HCT116 (cell line): ENCODE results near the gene ASAP3. TPM values are rescaled to one million over a fixed set of nuclear protein-coding genes. Genes with fewer than 3 reads are reported as not detected.

Source experiments
- ATAC-seq: fragments of 200-7000 bp; cut with Tn5 transposase; 2 replicates; pipeline ENCODE4 v1.9.1; 2020; ENCODE audit warnings: mild to moderate bottlenecking, moderate library complexity
- BruUV-seq: library from RNA; stranded (reverse); fragments of 400-500 nt; replicated peaks from 2 replicates; lab custom pipeline; 2021; lab: Mats Ljungman, UMichigan
- CTCF ChIA-PET: fragments of 300-600 bp; sonication (Branson Sonifier 250); formaldehyde crosslinking; loops from one replicate; lab custom pipeline; 2021; ENCODE audit warnings: antibody characterized with exemption; lab: Charles Lee
- POLR2A ChIA-PET: fragments of 300-600, 350-600 bp; sonication (Branson Sonifier 250); formaldehyde crosslinking; loops from one replicate; lab custom pipeline; 2021; ENCODE audit warnings: antibody characterized with exemption; lab: Charles Lee
- RAD21 ChIA-PET, 2 experiments: fragments of 300-600 bp; sonication (Branson Sonifier 250); formaldehyde crosslinking; loops; one replicate each; lab custom pipeline; 2023; ENCODE audit warnings: low total read pairs in 2 of 2; ENCODE audit not compliant: uncharacterized antibody in 2 of 2, unreplicated experiment in 2 of 2, low non-redundant PET in 1 of 2; lab: Charles Lee
- DNase-seq: peaks from one replicate; pipeline ENCODE4 v3.0.0-alpha.2; 2010; ENCODE audit warnings: low read depth, low spot score
- H2AFZ ChIP-seq: fragments of 200-600 bp; shearing (Covaris generic), sonication (generic); 2 replicates; pipeline ENCODE4 v1.6.1; 2017; ENCODE audit warnings: low read depth, mixed run types, mixed read lengths, antibody characterized with exemption, low read length; ENCODE audit not compliant: poor library complexity, severe bottlenecking
- H3K27ac ChIP-seq: 2 replicates; pipeline ENCODE4 v1.5.1; 2012; ENCODE audit warnings: low read depth, low read length
- H3K27me3 ChIP-seq: fragments of 200-600 bp; sonication (generic); 2 replicates; pipeline ENCODE4 v1.6.1; 2016; ENCODE audit warnings: mixed run types, low read length, mixed read lengths; ENCODE audit not compliant: insufficient read depth
- H3K36me3 ChIP-seq, 2 experiments: fragments of 200-500 bp in 1 of 2; fragments of 200-600 bp in 1 of 2; sonication (Bioruptor generic) in 1 of 2; sonication (generic) in 1 of 2; 2 replicates each; pipeline versions ENCODE4 v1.5.1 to v1.6.1; 2014 to 2016; ENCODE audit warnings: low read length in 2 of 2, inconsistent platforms in 1 of 2, mixed read lengths in 1 of 2, mixed run types in 1 of 2; ENCODE audit not compliant: insufficient read depth in 2 of 2, control insufficient read depth in 1 of 2
- H3K4me1 ChIP-seq, 2 experiments: fragments of 200-600 bp in 1 of 2; sonication (generic) in 1 of 2; 2 replicates each; pipeline versions ENCODE4 v1.5.1 to v1.6.1; 2012 to 2017; ENCODE audit warnings: low read length in 2 of 2, inconsistent platforms in 1 of 2, mild to moderate bottlenecking in 1 of 2, mixed read lengths in 1 of 2, mixed run types in 1 of 2, moderate library complexity in 1 of 2; ENCODE audit not compliant: insufficient read depth in 2 of 2, control insufficient read depth in 1 of 2
- H3K4me2 ChIP-seq: fragments of 200-600 bp; sonication (generic); 2 replicates; pipeline ENCODE4 v1.6.1; 2017; ENCODE audit warnings: mixed run types, low read length, mixed read lengths
- H3K4me3 ChIP-seq, 2 experiments: fragments of 200-600 bp in 1 of 2; sonication (generic) in 1 of 2; replicated peaks in 1 of 2; 2 replicates each; pipeline ENCODE4 v1.5.1; 2011 to 2016; ENCODE audit warnings: low read length in 2 of 2, control low read depth in 1 of 2, low read depth in 1 of 2, mild to moderate bottlenecking in 1 of 2, mixed read lengths in 1 of 2, mixed run types in 1 of 2
- H3K79me2 ChIP-seq: fragments of 200-600 bp; sonication (generic); 2 replicates; pipeline ENCODE4 v1.6.1; 2017; ENCODE audit warnings: mild to moderate bottlenecking, mixed run types, low read length, moderate library complexity, mixed read lengths; ENCODE audit not compliant: insufficient read depth
- H3K9ac ChIP-seq: fragments of 200-600 bp; sonication (generic); 2 replicates; pipeline ENCODE4 v1.6.1; 2016; ENCODE audit warnings: low read length, mixed read lengths
- H3K9me2 ChIP-seq: fragments of 200-600 bp; sonication (generic), shearing (Covaris generic); 2 replicates; pipeline ENCODE4 v1.6.1; 2017; ENCODE audit warnings: mixed run types, mild to moderate bottlenecking, moderate library complexity; ENCODE audit not compliant: insufficient read depth
- H3K9me3 ChIP-seq, 2 experiments: fragments of 200-500 bp in 1 of 2; fragments of 200-600 bp in 1 of 2; sonication (Bioruptor generic) in 1 of 2; sonication (generic) in 1 of 2; 2 replicates each; pipeline ENCODE4 v1.6.1; 2014 to 2017; ENCODE audit warnings: low read length in 2 of 2, mixed read lengths in 2 of 2, inconsistent platforms in 1 of 2, low read depth in 1 of 2, mild to moderate bottlenecking in 1 of 2, mixed run types in 1 of 2, moderate library complexity in 1 of 2; ENCODE audit not compliant: control insufficient read depth in 1 of 2, insufficient read depth in 1 of 2
- H4K20me1 ChIP-seq: fragments of 200-600 bp; sonication (generic), shearing (Covaris generic); 2 replicates; pipeline ENCODE4 v1.6.1; 2017; ENCODE audit warnings: mixed run types, mild to moderate bottlenecking, moderate library complexity; ENCODE audit not compliant: insufficient read depth
- ELF1 ChIP-seq: IDR thresholded peaks from 2 replicates; pipeline ENCODE4 v1.6.1; 2012; ENCODE audit warnings: low read depth, borderline replicate concordance
- FOSL1 ChIP-seq: IDR thresholded peaks from 2 replicates; pipeline ENCODE4 v1.6.1; 2012; ENCODE audit warnings: low read depth
- JUND ChIP-seq: IDR thresholded peaks from 2 replicates; pipeline ENCODE4 v1.6.1; 2012
- POLR2AphosphoS5 ChIP-seq: IDR thresholded peaks from 2 replicates; pipeline ENCODE4 v1.6.1; 2011; ENCODE audit warnings: mild to moderate bottlenecking, low read depth, low read length, moderate library complexity
- ZFX ChIP-seq: fragments of 450-650 bp; IDR thresholded peaks from 2 replicates; pipeline ENCODE4 v1.6.1; 2017
- ZNF274 ChIP-seq: fragments of 200-500 bp; sonication (Bioruptor generic); IDR thresholded peaks from 2 replicates; pipeline ENCODE4 v1.6.1; 2014; ENCODE audit warnings: mild to moderate bottlenecking, low read depth, low read length, inconsistent platforms
- intact Hi-C: fragments of 100-400 bp; cut with micrococcal nuclease; formaldehyde crosslinking; loops from 2 replicates; pipeline ENCODE4 v1.10.0; 2022
- total RNA-seq: library from RNA; stranded (reverse); gene quantifications from one replicate; pipeline ENCODE4 v1.2.1, GENCODE V29; 2021; ENCODE audit not compliant: unreplicated experiment
- TF ChIP-seq, protein P1 (sequence below): IDR thresholded peaks from 2 replicates; pipeline ENCODE4 v1.6.1; 2011; ENCODE audit warnings: mild to moderate bottlenecking, low read length, moderate library complexity; ENCODE audit not compliant: insufficient replicate concordance; ENCODE audit errors: extremely low read depth

ASAP3 gene
- total RNA-seq, 1 experiment from 2014 or later: 19.7 TPM

DNA sequence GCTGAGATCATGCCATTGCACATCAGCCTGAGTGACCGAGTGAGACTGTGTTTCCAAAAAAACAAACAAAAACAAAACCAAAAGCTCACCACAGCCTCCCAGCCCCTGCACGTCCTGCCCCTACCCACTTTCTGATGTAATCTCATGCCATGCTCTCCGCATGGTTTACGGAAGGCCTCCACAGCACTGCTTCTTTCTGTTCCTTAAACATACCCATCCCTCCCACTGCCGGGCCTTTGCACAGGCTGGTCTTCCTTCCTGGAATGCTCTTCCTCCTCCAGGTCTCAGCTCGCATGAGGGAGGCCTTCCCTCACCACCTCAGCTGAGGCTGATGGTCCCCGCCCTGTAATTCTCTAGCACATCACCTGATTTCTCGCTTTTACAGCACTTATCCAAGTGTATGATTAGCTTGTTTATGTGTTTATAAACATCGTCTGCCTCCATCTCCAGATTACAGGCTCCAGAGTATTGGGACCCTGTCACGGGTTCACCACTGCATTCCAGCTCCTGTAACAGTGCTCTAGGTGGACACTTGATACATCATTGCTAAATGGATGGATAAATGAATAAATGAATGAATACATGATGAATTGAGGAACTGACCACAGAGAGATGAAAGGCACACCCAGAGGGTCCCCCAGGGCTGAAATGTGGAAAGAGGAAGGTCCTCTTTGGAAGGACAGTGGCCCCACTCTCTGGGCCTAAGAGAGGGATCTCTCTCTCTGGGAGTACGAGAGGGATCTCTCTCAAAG, 81.5 kb downstream of the ASAP3 start:
- peak overlapping the region; percentile 54 for H3K9ac ChIP-seq
- no peaks in the 10 kb centered on the region for H3K79me2 ChIP-seq
- peak overlapping the region; percentile 73 for H3K4me2 ChIP-seq
- ChIA-PET CTCF (interaction anchor here (1.1 to 2.6 kb wide), 5 partner anchors 8 to 137 kb away, joined by 3 to 21 read pairs (median 4); partner anchors contain the start of gene ZNF436), POLR2A (interaction anchor here (0.6 to 2.7 kb wide), 4 partner anchors 9 to 102 kb away, joined by 3 to 14 read pairs (median 6); partner anchors contain the start of gene HNRNPR), RAD21 (interaction anchor here in 1 of 2 experiments (0.5 to 1.6 kb wide), 2 partner anchors 48 to 58 kb away, joined by 3 to 10 read pairs; partner anchors contain the start of gene HNRNPR)
- H3K27ac ChIP-seq: peak overlapping the region; percentile 71
- intact Hi-C loops: loop anchor here (10.0 kb wide), 1 partner anchor 428 kb away; the partner anchor contains the start of gene LACTBL1
- H2AFZ ChIP-seq: no peak overlapping the region
- H3K36me3 ChIP-seq: no peaks in the 10 kb centered on the region
- no peaks in the 10 kb centered on the region for H3K9me3 ChIP-seq
- TF ChIP-seq ELF1 (no peak), ZFX (no peak), POLR2AphosphoS5 (no peak), JUND (no peak), ZNF274 (no peak), FOSL1 (no peak)
- TF ChIP-seq, protein P1, sequence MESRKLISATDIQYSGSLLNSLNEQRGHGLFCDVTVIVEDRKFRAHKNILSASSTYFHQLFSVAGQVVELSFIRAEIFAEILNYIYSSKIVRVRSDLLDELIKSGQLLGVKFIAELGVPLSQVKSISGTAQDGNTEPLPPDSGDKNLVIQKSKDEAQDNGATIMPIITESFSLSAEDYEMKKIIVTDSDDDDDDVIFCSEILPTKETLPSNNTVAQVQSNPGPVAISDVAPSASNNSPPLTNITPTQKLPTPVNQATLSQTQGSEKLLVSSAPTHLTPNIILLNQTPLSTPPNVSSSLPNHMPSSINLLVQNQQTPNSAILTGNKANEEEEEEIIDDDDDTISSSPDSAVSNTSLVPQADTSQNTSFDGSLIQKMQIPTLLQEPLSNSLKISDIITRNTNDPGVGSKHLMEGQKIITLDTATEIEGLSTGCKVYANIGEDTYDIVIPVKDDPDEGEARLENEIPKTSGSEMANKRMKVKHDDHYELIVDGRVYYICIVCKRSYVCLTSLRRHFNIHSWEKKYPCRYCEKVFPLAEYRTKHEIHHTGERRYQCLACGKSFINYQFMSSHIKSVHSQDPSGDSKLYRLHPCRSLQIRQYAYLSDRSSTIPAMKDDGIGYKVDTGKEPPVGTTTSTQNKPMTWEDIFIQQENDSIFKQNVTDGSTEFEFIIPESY: no peak
- H3K9me2 ChIP-seq: no peaks in the 10 kb centered on the region
- no peaks in the 10 kb centered on the region for H3K27me3 ChIP-seq
- no TSS peak for BruUV-seq
- H3K4me3 ChIP-seq: peak overlapping the region in 1 of 2 experiments; percentile 45; a peak in 2 of 4 replicates
- no peak for DNase-seq
- no peak for ATAC-seq
- H4K20me1 ChIP-seq: no peaks in the 10 kb centered on the region
- H3K4me1 ChIP-seq: peaks cover 21 to 37% of the 10 kb centered on the region in 2 experiments
